MG63 (cell line): ENCODE results near the gene MEFV. TPM values are rescaled to one million over a fixed set of nuclear protein-coding genes. Genes with fewer than 3 reads are reported as not detected.
A peak's percentile ranks its signal among the peaks of the same experiment; 100 is the strongest.
"Not testable (repeated sequence)": the region's sequence is repeated elsewhere in the genome, so short reads cannot be mapped to it uniquely, and the experiment has no call there.

Experiments used
- DNase-seq: peaks from one replicate; pipeline ENCODE4 v3.0.0-alpha.2; 2020
- H3K27me3 ChIP-seq: fragments of 250-450 bp; sonication (Bioruptor Pico); 2 replicates; pipeline ENCODE4 v1.5.1; 2020; ENCODE audit warnings: mild to moderate bottlenecking, moderate library complexity
- H3K36me3 ChIP-seq: fragments of 250-450 bp; sonication (Bioruptor Pico); 2 replicates; pipeline ENCODE4 v1.5.1; 2020; ENCODE audit warnings: mild to moderate bottlenecking, moderate library complexity
- H3K4me3 ChIP-seq: fragments of 250-450 bp; sonication (Bioruptor Pico); 2 replicates; pipeline ENCODE4 v1.5.1; 2020; ENCODE audit warnings: mild to moderate bottlenecking, moderate library complexity
- H3K9me3 ChIP-seq: fragments of 250-450 bp; sonication (Bioruptor Pico); 2 replicates; pipeline ENCODE4 v1.5.1; 2020; ENCODE audit warnings: mild to moderate bottlenecking, moderate library complexity
- total RNA-seq: library from RNA; depleted of rRNA; stranded (reverse); fragments of >200 nt; shearing (Covaris generic); gene quantifications from 2 replicates; pipeline ENCODE4 v1.2.3, GENCODE V29; 2014; ENCODE audit warnings: low replicate concordance

The MEFV gene
- total RNA-seq, 1 experiment from 2014 or later = 0.07 TPM

DNA sequence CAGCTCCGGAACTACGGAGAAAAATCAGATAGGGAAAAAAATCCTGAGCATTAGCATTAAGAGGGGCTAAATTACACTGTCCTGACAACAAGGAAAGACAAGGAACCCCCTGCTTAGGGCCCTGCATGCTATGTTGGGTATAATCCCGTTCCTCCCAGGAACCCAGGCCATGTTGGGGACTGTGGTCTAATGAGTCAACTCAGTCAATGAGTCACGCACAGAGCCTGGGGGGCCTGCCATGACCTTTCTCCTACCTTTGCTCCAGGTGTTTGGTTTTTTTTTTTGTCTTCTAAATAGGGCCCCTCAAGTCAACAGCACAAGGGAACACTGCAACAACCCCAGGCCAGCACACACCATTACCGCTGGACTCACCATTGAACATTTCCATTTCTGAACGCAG, 12.6 kb downstream of the MEFV start:
- H3K27me3 ChIP-seq = no peaks in the 10 kb centered on the region; the same call in 1 of the 2 replicates
- no peak for DNase-seq
- H3K36me3 ChIP-seq = no peaks in the 10 kb centered on the region

DNA sequence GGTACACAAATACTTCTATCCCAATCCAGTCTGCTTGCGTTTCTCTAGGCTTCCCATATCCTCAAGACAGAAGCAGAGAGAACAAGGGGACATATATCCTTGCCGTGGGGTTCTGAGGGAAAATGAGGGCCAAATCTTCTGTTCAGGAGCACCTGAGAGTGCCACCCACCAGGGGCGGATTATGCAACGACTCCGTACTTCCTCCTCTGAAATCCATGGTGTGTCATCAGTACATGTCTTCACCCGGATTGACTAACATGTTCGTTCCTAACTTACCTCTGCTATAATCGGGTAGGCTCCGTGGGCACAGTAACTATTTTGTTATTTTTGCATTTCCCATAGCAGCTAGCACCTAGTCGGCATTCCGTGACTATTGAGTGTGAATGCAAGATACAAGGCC, 13.7 kb downstream of the MEFV start:
- H3K27me3 ChIP-seq = no peaks in the 10 kb centered on the region; the same call in 1 of the 2 replicates
- no peak overlapping the region for H3K4me3 ChIP-seq
- H3K36me3 ChIP-seq = no peaks in the 10 kb centered on the region
- no peaks in the 10 kb centered on the region; the same call in 1 of the 2 replicates for H3K9me3 ChIP-seq
- no peak for DNase-seq

More for the DNA sequence above, 12.6 kb downstream of the MEFV start:
- Histone ChIP-seq H3K4me3 (no peak overlapping the region), H3K9me3 (no peaks in the 10 kb centered on the region)

GRCh38 chr16:3241761-3242160, 14.7 kb downstream of the MEFV start:
- Histone ChIP-seq H3K4me3 (no peak overlapping the region), H3K27me3 (no peaks in the 10 kb centered on the region; the same call in 1 of the 2 replicates), H3K9me3 (no peaks in the 10 kb centered on the region; the same call in 1 of the 2 replicates), H3K36me3 (no peaks in the 10 kb centered on the region)
- no peak for DNase-seq

- Histone ChIP-seq H3K9me3 (peaks cover 18% of the 10 kb centered on the region), H3K27me3 (no peaks in the 10 kb centered on the region; the same call in 1 of the 2 replicates), H3K4me3 (no peak overlapping the region), H3K36me3 (peaks cover 27% of the 10 kb centered on the region)
- no peak for DNase-seq
Observed at GRCh38 chr16:3235856-3236669, 20.4 kb downstream of the MEFV start.

DNA sequence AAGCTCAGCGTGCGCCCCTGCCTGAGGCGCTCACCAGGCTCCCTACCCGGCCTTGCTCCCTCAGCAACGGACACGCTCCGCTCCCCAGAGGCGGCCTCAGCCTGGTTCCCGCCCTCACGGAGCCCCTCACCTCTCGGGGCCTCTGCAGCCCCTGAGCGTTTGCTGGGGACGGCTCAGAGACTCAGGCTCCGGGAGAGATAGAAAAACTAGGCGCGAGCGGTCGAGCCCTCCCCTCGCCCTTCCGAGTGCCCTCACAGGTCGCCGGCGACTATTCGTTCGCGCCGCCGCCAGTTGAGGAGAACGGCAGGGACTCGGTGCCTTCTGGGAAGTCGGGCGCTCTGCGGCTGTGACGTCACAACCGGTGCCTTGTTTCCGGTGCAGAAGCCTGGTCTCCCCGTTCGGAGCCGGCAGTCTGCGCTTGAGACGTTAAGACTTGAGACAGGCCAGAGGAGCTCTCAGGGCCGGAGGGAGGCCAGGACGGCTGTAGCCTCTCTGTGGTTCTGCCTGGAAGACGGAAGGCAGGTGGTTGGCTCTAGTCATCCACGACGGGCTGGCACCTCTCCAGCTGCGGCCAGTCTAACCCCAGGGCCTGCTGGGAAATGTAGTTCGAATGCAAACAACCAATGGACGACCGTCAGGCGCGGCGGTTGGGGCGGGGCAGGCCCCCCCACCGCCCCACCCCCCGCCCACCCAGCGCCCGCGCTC, 21.4 kb downstream of the MEFV start, which contains the start of gene ZNF200:
ZNF200 (minus strand) TSS at position 302 of the 705 bp plus-strand sequence. CDS start 1,403 bp downstream, outside the sequence.
- peaks cover 37% of the 10 kb centered on the region for H3K36me3 ChIP-seq
- peak; percentile 98 for DNase-seq
- H3K4me3 ChIP-seq = peak within 1 kb of the TSS; percentile 89
- no peaks in the 10 kb centered on the region; the same call in 1 of the 2 replicates for H3K27me3 ChIP-seq
- H3K9me3 ChIP-seq = peaks cover 28% of the 10 kb centered on the region

GRCh38 chr16:3234543-3234856, 21.9 kb downstream of the MEFV start:
- Histone ChIP-seq H3K27me3 (no peaks in the 10 kb centered on the region; the same call in 1 of the 2 replicates), H3K9me3 (peaks cover 31% of the 10 kb centered on the region), H3K36me3 (peaks cover 42% of the 10 kb centered on the region), H3K4me3 (peak overlapping the region; percentile 89)
- no peak for DNase-seq

GRCh38 chr16:3223913-3224515, 32.4 kb downstream of the MEFV start:
- H3K27me3 ChIP-seq = no peaks in the 10 kb centered on the region
- H3K9me3 ChIP-seq = peaks cover 55% of the 10 kb centered on the region
- H3K4me3 ChIP-seq = no peak overlapping the region
- H3K36me3 ChIP-seq = peaks cover 59% of the 10 kb centered on the region
- no peak for DNase-seq

- H3K27me3 ChIP-seq = peaks cover 10% of the 10 kb centered on the region
- H3K4me3 ChIP-seq = no peak overlapping the region
- DNase-seq = no peak
- peaks cover 39% of the 10 kb centered on the region for H3K9me3 ChIP-seq
- H3K36me3 ChIP-seq = peaks cover 30% of the 10 kb centered on the region
Observed at GRCh38 chr16:3220839-3221238, 35.6 kb downstream of the MEFV start.

GRCh38 chr16:3216263-3216640, 40.2 kb downstream of the MEFV start:
- Histone ChIP-seq H3K27me3 (peaks cover 10% of the 10 kb centered on the region), H3K36me3 (no peaks in the 10 kb centered on the region), H3K9me3 (peaks cover 5% of the 10 kb centered on the region; the same call in 1 of the 2 replicates), H3K4me3 (no peak overlapping the region)
- no peak for DNase-seq

DNA sequence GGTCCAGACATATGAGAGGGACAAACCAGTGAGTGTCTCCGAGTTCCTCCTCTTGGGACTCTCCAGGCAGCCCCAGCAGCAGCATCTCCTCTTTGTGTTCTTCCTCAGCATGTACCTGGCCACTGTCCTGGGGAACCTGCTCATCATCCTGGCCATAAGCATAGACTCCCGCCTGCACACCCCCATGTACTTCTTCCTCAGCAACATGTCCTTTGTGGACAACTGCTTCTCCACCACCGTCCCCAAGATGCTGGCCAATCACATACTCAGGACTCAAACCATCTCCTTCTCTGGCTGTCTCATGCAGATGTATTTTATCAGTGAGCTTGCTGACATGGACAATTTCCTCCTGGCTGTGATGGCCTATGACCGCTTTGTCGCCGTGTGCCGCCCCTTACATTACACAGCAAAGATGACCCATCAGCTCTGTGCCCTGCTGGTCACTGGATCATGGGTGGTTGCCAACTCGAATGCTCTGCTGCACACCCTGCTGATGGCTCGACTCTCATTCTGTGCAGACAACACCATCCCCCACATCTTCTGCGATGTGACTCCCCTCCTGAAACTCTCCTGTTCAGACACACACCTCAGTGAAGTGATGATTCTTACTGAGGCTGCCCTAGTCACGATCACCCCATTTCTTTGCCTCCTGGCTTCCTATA, 40.7 kb downstream of the MEFV start:
- H3K9me3 ChIP-seq = peaks cover 5% of the 10 kb centered on the region; the same call in 1 of the 2 replicates
- H3K4me3 ChIP-seq = no peak overlapping the region
- H3K36me3 ChIP-seq = no peaks in the 10 kb centered on the region
- peaks cover 10% of the 10 kb centered on the region for H3K27me3 ChIP-seq
- no peak for DNase-seq

DNA sequence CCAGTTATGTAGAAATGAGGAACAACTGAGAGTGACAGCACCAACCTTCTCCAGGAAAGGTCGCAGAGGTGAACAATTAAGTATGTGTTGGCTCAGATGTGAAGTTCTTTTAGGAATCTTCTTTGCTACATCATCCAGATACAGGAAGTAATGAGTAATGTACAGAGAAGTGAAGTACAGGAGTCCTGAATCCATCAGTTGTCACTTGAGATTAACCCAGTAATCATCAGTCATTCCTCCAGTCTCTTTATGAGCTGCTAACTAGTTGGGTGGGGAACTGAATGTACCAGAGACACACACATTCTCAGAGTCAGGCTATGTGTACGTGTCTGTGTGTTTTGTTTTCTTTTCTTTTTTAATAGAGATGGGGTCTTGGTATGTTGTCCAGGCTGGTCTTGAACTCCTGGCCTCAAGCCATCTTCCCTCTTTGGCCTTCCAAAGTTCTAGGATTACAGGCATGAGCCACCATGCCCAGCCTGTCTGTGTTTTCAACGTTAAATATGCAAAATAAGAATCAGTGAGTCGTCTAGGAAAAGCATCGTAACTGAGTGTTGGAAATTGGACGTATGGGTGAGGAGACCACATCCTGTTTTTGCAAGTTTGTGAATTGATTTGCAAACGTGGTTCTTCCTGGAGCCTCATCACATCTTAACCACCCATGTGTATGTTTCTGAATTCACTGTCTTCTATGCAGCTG, 41.4 kb downstream of the MEFV start:
- Histone ChIP-seq H3K36me3 (no peaks in the 10 kb centered on the region), H3K4me3 (no peak overlapping the region), H3K9me3 (peaks cover 5% of the 10 kb centered on the region; the same call in 1 of the 2 replicates), H3K27me3 (peaks cover 10% of the 10 kb centered on the region)
- DNase-seq = no peak

DNA sequence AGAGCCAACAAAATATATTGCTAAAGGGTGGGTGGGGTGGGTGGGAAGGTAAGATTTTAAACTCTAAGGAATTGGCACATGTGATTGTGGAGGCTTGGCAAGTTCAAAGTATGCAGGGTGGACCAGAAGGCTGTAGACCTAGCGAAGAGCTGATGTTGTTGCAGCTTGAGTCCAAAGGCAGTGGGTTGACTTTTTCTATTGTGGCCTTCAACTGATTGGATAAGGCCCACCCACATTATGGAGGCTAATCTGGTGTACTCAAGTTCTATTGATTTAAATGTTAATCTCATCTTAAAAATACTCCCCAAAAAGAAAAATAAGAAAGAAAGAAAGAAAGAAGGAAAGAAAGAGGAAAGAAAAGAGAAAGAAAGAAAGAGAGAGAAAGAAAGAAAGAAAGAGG, 43.9 kb downstream of the MEFV start:
- peaks cover 9% of the 10 kb centered on the region for H3K27me3 ChIP-seq
- H3K9me3 ChIP-seq = peaks cover 8% of the 10 kb centered on the region
- H3K4me3 ChIP-seq = no peak overlapping the region
- DNase-seq = no peak
- H3K36me3 ChIP-seq = no peaks in the 10 kb centered on the region

- H3K36me3 ChIP-seq = no peaks in the 10 kb centered on the region
- H3K27me3 ChIP-seq = peaks cover 7% of the 10 kb centered on the region
- peaks cover 8% of the 10 kb centered on the region for H3K9me3 ChIP-seq
- H3K4me3 ChIP-seq = no peak overlapping the region
- DNase-seq = no peak
Observed at GRCh38 chr16:3212006-3212405, 44.4 kb downstream of the MEFV start.

- Histone ChIP-seq H3K27me3 (no peaks in the 10 kb centered on the region), H3K9me3 (peaks cover 22% of the 10 kb centered on the region), H3K36me3 (no peaks in the 10 kb centered on the region), H3K4me3 (no peak overlapping the region)
- no peak for DNase-seq
Observed at GRCh38 chr16:3207086-3207953, 49.1 kb downstream of the MEFV start.

DNA sequence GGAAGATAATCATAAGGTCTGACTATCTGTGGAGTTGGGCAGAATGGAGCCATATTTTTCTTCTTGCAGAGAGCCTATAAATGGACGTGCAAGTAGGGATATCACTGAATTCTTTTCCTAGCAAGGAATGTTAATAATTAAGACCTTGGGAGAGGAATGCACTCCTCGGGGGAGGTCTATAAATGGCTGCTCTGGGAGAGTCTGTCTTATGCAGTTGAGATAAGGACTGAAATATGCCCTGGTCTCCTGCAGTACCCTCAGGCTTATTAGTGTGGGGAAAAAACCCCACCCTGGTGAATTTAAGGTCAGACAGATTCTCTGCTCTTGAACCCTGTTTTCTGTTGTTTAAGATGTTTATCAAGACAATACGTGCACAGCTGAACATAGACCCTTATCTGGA, 50.5 kb downstream of the MEFV start:
- H3K9me3 ChIP-seq = peaks cover 24% of the 10 kb centered on the region
- H3K27me3 ChIP-seq, H3K36me3 ChIP-seq, H3K4me3 ChIP-seq, DNase-seq: not testable (repeated sequence)
